GM12892 (cell line): ENCODE measurements around the gene CORIN.

ENCODE experiments used
- POLR2A ChIP-seq: IDR thresholded peaks from 2 replicates; pipeline ENCODE4 v1.6.1; 2011; ENCODE audit warnings: low read depth, low read length, control low read depth
- POLR2AphosphoS5 ChIP-seq: IDR thresholded peaks from 2 replicates; pipeline ENCODE4 v1.6.1; 2011; ENCODE audit warnings: low read depth, low read length, control low read depth

GRCh38 chr4:47876310-47876709, 38.4 kb upstream of the CORIN start:
- TF ChIP-seq POLR2A: no peak
- TF ChIP-seq POLR2AphosphoS5: no peak
